ENCODE data around the gene ODAD3.
"Not testable (repeated sequence)": the region's sequence is repeated elsewhere in the genome, so short reads cannot be mapped to it uniquely, and the experiment has no call there.

Gene ODAD3

GRCh38 chr19:11434703-11435056, 241 bp downstream of the ODAD3 start:
- no peak for DNase-seq

GRCh38 chr19:11433526-11433925, 1.4 kb downstream of the ODAD3 start:
- not testable (repeated sequence) for DNase-seq

DNA sequence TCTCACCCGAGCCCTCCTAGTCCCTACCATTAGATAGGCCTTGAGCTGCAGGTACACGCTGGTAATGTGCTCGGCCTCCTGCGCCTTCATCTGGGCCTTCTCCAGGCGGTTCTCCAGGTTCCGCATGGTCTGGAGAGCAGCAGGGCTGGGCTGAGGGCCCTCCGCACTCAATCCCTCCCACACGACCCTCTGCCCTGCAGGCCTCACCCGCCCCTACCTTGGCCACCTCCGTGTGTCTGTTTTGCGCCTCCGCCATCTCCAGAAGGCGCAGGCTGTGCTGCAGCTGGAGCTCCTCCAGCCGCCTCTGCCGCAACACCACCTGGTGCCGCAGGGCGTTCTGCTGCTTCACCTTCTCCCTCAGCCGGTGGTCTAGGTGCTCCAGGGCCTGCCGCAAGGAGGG, 8.3 kb downstream of the ODAD3 start:
- DNase-seq, result no peak

- no peak for DNase-seq
Measured at GRCh38 chr19:11425719-11426457, 9.0 kb downstream of the ODAD3 start.

GRCh38 chr19:11423791-11424181, 11.1 kb downstream of the ODAD3 start:
- DNase-seq, result no peak

- no peak for DNase-seq
Measured at GRCh38 chr19:11423164-11423790, 11.6 kb downstream of the ODAD3 start.

DNA sequence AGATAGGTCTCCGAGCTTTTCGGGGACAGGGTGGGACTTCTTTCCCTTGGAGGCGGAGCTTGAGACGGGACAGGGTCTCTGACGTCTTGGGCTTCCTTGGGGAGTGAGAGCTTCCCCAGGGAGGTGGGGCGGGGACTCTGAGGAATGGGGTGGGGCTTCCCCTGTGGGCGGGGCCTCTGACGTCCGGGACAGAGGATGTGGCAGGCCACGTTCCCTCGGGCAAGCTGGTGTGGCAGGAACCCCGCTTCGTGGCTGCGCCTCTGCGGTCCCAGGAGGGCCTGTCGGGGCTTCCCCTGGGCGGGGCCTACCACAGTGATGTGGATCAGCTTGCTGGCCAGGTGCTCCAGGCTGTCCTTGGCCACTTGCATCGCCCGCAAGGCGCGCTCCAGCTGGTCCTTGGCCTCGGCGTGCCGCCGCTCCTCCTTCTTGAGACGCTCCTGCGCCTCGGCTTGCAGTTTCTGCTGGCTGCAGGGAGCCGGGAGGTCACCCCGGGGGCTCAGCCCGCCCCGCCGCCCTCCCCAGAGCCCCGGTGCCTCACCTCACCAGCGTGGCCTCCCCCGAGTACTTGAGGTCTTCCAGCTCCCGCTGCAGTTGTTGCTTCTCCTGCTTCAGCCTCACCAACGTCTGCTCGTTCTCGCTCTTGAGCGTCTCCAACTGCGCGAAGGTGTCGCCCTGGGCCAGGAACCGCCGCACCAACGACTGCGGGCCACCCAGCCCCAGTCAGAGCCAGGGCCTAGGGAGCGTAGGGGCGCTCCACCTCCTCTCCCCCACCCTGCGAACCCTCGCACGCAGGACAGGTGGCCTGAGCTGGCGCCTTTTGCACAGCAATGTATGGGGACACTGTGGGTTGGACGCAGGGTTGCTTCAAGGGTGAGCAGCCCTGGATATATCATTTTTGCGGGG, 12.5 kb downstream of the ODAD3 start:
- DNase-seq, result no peak

DNA sequence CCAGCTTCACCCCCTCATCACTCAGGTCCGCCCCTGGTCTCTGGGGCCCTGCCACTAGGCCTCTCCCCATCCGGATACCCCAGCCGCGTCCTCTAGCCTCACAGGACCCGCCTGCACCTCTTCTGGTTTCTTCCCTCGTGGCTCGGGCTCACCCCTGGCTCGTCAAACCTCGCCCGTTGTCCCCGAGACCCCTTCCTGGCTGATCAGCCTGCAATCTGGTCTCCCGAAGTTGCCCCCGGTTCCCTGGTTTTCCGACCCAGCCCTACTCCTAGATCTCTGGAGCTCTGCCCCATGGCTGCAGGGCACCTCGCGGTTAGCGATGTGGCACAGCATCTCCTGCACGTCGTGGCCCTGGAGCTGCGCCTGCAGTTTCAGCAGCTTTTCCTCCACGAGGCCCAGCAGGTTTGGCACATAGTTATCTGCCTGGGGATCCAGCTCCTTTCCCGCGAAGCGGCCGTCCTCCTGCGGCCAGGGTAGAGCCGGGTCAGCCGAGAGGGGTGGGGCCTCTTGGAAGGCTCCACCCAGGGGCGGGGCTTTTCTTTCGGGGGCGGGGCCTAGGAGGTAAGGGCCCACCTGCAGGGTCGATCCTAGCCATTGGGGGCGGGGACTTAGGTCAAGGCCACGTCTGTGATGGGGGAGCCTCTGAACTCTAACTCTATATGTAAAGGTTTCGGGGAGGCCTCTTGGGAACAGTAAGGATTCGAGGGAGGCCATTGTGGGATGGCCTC, 13.4 kb downstream of the ODAD3 start:
- DNase-seq, result peak; percentile 13

- DNase-seq, result peak; percentile 21
Measured at GRCh38 chr19:11420429-11421370, 14.2 kb downstream of the ODAD3 start.

- DNase-seq, result peak; percentile 41
Measured at GRCh38 chr19:11418549-11419506, 16.1 kb downstream of the ODAD3 start, which contains the start of gene RGL3. Gene RGL3, minus strand, starts transcription at chr19:11419314. Its CDS starts 36 bp downstream, at chr19:11419278.

DNA sequence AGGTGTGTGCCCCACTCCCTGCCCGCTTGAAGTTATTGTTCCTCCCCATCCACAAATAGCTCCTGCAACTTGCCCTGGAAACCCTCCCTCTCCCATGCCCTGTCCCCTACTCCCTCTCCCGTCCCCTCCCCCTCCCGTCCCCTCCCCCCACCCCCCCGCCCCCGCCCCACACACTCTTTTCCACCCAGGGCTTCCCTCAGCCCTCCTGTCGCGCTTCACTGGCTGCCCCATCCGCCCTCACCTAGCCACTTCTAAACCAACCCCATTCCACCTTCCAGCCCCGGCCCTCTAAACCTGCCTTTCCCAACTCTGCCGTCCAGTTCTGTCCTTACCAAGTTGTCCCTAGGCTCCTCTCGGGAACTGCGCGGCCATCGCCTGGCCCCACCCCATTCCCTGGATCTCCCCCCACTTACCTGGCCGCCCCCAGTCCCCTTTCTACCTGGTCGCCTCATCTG, 16.8 kb downstream of the ODAD3 start:
- no peak for DNase-seq

- no peak for DNase-seq
Measured at GRCh38 chr19:11416346-11417052, 18.4 kb downstream of the ODAD3 start.

DNA sequence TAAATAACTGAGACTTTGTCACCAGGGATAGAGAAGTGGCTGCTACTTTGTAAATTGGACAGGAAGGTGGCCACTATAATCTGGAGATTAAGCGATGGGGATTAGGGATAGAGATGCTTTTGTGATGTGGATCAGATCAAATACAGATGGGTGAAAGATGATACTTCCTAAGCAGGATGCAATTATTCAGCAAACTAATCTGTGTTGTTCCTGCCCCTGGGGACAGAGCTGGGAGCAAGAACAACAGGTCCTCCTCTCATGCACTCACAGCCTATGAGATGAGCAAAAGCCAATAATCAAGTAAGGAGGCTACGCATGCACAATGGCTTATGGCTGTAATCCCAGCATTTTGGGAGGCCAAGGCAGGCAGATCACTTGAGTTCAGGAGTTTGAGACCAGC, 20.4 kb downstream of the ODAD3 start:
- DNase-seq, result no peak

- DNase-seq, result no peak
Measured at GRCh38 chr19:11410682-11411081, 24.2 kb downstream of the ODAD3 start.

- DNase-seq, result no peak
Measured at GRCh38 chr19:11408591-11408990, 26.3 kb downstream of the ODAD3 start.

GRCh38 chr19:11406703-11407236, 28.2 kb downstream of the ODAD3 start:
- not testable (repeated sequence) for DNase-seq

DNA sequence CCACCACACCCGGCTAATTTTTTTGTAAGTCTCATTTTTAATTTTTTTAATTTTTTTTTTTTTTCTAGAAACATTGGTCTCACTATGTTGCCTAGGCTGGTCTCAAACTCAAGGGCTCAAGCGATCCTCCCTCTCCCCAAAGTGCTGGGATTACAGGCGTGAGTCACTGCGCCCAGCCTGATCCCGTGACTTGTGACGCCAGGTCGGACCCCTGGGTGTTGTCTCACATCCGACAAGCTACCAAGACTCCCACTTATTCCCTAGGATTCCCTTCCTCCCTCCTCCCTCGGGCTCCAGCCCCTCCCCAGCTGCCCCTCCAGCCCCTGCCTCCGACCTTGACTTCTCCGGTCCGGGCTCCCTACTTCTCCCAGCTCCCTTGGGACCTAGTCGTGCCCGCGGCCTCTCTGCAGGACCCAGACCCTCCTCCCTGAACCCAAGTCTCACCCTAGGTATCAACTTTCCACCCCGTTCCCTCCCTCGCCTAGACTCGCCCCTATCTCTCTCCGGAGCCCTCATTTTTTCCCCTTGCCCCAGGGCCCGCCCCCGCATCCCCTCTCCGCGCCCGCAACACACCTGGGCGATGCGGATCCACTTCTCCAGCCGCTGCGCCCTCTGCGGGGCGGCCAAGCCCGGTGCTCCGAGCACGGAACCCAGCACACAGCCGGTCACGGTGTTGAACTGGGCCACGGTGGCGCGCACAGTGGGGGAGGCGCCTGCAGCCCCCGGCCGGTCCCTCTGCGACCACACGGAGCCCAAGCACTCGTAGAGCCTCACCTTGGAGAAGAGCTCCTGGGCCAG, 28.9 kb downstream of the ODAD3 start:
- DNase-seq, result no peak

- DNase-seq, result no peak
Measured at GRCh38 chr19:11404588-11405222, 30.2 kb downstream of the ODAD3 start.

Measured in NCI-H345 (cell line).